Suppressor macrophage (primary cell): ENCODE data around the gene SYNM.
"Not testable (repeated sequence)": the region's sequence is repeated elsewhere in the genome, so short reads cannot be mapped to it uniquely, and the experiment has no call there.

ENCODE experiments used
- DNase-seq, 4 experiments: peaks; one replicate each; pipeline ENCODE4 v3.0.0-alpha.2; 2020 to 2022
- total RNA-seq, 17 experiments: gene quantifications; one replicate each; lab custom pipeline; 2026; ENCODE audit warnings: mixed read lengths in 6 of 17, inconsistent platforms in 3 of 17; lab: John Stamatoyannopoulos, UW

Gene SYNM, protein sequence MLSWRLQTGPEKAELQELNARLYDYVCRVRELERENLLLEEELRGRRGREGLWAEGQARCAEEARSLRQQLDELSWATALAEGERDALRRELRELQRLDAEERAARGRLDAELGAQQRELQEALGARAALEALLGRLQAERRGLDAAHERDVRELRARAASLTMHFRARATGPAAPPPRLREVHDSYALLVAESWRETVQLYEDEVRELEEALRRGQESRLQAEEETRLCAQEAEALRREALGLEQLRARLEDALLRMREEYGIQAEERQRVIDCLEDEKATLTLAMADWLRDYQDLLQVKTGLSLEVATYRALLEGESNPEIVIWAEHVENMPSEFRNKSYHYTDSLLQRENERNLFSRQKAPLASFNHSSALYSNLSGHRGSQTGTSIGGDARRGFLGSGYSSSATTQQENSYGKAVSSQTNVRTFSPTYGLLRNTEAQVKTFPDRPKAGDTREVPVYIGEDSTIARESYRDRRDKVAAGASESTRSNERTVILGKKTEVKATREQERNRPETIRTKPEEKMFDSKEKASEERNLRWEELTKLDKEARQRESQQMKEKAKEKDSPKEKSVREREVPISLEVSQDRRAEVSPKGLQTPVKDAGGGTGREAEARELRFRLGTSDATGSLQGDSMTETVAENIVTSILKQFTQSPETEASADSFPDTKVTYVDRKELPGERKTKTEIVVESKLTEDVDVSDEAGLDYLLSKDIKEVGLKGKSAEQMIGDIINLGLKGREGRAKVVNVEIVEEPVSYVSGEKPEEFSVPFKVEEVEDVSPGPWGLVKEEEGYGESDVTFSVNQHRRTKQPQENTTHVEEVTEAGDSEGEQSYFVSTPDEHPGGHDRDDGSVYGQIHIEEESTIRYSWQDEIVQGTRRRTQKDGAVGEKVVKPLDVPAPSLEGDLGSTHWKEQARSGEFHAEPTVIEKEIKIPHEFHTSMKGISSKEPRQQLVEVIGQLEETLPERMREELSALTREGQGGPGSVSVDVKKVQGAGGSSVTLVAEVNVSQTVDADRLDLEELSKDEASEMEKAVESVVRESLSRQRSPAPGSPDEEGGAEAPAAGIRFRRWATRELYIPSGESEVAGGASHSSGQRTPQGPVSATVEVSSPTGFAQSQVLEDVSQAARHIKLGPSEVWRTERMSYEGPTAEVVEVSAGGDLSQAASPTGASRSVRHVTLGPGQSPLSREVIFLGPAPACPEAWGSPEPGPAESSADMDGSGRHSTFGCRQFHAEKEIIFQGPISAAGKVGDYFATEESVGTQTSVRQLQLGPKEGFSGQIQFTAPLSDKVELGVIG (N-terminal part only)
- 0.85 to 4.3 (median 1.7) reads per million in 17 experiments for total RNA-seq

DNA sequence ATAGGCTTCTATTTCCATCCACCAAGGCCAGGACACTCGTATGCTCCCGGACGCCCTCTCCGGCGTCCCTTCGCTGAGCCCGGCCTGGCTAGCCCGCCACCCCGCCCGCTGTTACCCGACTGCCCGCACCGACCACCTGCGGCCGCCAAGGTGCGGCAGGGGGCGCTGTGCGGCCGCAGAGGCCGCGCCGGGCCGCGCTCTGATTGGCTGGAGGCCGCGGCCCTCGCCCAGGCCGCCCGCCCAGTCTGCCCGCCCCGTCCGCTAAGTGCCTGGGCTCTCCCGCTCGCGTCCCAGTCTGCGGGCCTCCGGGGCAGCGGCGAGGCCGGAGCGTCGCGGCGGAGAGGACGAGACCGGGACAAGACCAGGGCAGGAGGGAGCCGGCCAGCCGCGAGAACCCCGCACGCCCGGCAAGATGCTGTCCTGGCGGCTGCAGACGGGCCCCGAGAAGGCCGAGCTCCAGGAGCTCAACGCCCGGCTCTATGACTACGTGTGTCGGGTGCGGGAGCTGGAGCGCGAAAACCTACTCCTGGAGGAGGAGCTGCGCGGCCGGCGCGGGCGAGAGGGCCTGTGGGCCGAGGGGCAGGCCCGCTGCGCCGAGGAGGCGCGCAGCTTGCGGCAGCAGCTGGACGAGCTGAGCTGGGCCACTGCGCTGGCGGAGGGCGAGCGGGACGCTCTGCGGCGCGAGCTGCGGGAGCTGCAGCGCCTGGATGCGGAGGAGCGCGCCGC is at the start of gene SYNM:
Gene SYNM (plus strand): TSS at position 293 of the 726 bp plus-strand sequence. CDS start 120 bp downstream, at position 413.
- DNase-seq = peak; percentile 68 to 90 (median 79)

DNA sequence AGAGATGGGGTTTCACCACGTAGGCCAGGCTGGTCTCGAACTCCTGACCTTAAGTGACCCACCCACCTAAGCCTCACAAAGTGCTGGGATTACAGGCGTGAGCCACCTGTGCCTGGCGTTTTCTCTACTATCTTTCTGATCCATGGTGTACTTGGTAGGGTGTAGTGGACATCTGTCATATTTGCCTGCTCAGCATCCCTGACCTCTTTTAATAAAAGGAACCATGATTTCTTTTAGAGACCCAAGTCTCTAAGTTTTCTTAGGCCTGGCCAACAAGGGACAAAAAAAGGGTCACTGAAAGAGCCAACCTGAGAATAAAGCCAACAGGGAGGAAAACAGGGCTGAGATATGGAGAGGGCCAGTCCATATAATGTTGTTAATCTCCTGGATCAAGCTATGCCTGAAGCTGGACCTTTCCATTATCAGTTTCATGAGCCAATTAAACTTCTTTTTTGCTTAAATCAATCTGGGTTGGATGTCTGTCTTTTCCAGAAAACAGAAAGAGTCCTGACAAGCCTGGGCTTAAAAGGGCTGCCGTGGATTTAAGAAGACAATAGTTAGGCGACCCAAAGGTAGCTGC is 49.2 kb upstream of the SYNM start:
- DNase-seq = no peak

DNA sequence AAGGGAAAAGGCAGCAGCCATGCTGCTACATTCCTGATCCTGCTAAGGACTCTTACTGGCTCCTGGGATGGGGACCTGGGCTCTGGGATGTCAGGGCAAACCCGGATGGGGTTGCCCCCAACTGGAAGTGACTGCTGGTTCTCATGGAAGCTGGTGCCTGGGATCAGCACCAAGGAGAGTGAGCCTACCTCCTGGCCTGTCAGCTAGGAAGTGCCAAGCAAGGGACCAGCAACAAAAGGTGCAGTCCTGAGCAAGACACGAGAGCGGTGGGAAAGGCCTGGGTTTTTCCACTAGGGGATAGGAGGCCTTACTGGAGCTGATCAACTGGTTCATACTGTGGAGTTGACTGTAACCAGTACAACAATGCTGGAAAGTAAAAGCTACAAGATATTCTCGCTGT is 47.9 kb upstream of the SYNM start:
- DNase-seq = no peak

DNA sequence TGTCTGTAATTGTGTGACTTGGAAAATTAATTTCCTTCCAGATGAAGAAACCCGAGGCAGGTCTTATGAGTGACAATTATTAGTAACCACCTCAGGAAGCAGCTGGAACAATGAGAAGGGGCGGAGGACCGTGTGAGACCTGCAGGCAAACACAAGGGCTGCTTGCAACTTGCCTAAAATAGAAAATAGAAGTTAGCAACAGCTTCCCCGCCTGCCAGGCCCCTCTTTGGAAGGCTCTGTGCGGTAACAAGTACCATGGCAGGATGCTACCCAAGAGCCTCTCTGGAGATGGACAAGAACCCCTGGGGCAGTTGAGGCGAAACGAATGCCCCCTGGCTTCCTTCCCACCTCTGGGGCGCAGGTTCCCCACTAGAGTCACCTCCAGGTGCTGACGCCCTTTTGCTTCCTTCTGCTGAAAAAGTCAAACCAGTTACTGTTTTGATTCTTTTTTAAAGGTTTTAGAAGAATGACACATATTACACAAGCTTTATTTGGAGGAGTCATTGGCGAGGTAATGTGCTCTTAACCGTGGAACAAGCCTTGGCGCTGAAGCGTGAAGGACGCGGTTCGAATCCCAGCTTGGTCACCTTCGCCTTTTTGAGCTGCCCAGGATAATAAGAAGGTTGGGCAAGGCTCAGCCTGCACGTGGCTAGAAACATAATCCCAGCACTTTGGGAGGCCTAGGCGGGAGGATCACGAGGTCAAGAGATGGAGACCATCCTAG is 47.0 kb upstream of the SYNM start:
- DNase-seq = peak in 2 of 4 experiments; percentile 12 to 14

DNA sequence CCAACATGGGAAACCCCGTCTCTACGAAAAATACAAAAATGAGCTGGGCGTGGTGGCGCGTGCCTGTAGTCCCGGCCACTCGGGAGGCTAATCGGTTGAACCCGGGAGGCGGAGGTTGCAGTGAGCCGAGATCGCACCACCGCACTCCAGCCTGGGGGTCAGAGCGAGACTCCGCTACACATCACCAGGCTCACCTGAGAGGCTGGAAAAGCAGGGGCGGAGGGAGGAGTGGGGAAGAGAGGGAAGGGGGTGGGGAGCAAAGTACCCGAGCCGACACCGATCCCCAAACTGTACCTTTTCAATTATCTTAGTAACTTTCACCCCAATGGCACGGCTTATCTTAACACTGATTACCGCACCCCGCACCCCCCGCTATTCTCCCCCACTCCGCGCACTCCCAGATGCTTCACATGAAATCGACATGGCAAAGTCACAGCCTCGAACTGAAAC is 46.4 kb upstream of the SYNM start:
- DNase-seq = no peak

DNA sequence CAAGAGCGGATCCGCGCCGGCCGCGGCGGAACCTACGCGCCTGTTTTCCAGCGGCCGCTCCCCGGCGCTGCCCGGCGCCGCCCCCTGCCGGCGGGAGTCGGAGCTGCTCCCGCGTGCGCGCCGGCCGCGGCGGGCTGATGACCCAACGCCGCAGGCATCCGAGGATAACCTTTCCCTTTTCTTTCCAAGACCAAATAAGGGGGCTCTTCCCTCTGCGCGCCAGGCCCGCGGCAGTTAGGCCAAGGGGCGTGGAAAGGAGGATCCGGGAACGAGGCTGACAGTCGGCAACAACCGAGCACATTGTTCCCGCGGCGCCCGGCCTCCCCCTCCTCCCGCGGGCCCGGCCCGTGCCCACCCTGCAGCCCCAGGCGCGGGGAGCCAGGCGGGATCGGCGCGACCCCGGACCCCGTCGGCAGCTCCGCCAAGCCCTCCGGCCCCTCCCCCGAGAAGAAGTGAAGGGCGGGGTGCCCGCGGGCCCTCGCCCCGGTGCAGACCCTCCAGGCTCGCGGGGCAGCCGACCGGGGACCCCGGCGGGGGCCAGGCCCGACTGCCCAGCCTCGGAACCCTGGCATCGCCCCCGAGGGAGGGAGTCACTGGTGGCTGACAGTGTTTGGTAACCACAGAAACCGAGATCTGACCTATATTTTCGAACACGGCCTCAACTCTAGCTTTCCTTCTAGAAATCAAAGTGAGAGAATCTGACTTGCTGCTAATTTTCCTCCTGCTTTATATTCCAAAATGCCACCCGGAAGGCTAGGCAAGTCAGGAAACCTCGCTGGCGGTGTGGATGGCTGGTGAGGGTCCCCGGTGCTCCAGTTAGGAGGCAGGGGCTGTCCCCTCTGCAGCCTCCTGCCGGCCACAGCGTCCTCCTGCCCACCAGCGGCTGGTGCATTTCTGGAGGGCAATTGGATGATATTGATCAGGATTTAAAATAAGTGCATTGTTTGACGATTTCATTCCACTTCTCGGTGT is 45.6 kb upstream of the SYNM start:
- peak; percentile 59 to 86 (median 80) for DNase-seq

DNA sequence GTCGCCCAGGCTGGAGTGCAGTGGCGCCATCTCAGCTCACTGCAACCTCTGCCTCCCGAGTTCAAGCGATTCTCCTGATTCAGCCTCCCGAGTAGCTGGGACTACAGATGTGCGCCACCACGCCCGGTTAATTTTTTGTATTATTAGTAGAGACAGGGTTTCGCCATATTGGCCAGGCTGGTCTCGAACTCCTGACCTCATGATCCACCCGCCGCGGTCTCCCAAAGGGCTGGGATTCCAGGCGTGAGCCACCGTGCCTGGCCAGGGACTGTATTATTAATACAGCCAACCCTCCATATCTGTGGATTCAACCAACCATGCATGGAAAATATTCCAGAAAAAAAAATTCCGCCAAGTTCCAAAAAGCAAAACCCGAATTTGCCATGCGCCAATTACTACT is 44.7 kb upstream of the SYNM start:
- DNase-seq = not testable (repeated sequence)

DNA sequence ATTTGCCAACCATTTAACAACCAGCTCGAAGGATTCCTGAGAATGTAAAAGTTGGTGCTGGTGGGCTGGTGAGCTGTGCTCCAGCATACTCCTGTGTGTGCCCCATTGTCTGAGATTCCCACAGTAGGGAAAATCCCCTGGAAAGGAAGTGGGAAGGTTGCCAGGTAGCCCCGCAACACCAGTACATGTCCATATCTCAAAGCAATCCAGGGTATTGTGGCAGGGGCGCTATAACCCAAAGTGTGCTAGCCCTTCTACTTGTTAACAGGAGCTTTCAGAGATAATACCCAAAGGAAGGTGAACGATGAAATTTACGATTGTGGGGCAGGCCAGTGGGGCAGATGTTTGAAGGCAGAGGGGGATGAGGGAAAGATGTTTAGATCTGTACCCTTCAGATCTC is 42.7 kb upstream of the SYNM start:
- no peak for DNase-seq

DNA sequence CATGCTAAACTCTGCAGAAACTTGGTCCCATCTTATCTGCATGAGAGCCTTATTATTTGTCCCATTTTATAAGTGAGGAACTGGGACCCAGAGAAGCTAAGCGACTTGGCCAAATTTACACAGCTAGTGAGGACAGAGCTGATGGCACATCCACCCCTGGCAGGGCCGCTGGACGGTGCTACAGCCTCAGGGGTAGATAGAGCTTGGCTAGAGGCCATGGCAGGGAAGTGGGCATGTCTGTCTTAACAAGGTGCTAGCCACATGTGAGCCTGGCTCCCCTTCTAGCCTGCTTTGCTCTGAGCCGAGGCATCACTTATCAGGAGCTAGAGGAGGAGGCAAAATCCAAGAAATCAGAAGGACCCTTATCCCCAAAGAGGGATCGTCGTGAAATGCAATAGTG is 36.7 kb upstream of the SYNM start:
- DNase-seq = no peak

DNA sequence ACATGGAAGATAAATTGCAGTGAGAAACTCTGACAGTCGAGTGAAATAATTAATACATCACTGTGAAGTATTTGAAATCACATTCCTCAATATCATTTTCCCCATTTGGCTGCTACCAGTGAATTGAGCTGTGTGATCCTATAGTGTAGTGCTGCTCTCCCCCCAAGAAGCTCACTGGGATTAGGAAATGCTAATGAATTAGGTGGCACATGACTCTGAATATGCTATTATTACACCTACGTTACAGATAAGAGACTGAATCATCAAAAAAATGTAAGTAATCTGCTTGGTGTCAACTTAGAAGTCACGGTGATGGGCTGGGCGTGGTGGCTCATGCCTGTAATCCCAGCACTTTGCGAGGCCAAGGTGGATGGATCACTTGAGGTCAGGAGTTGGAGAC is 34.7 kb upstream of the SYNM start:
- DNase-seq = no peak

DNA sequence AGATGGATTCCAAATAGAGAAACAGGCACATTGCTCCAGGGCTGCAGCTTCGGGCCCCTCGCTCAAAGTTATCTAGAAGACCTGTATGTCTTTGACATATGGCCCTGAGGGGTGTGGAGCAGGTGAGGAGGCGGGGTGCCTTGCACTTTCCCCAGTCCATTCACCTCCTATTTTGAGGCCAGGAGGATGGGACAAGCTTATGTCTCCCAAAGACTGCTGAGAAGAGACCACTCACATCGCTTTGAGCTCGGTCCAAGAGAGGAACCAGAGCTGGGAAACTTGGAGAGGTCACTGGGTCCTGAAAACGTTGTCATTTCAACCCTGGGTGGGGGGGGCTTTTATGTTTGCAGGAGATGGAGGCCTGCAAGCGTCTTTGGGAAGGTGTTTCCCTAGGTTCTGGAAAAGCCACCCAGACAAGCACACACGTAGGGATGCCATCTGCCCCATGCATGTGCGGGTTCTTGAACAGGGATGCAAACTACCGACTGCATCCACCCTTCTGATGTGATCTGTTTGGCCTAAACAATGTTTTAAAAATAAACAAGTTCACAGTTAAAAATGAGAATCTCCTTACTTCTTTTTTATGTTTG is 33.7 kb upstream of the SYNM start:
- no peak for DNase-seq

DNA sequence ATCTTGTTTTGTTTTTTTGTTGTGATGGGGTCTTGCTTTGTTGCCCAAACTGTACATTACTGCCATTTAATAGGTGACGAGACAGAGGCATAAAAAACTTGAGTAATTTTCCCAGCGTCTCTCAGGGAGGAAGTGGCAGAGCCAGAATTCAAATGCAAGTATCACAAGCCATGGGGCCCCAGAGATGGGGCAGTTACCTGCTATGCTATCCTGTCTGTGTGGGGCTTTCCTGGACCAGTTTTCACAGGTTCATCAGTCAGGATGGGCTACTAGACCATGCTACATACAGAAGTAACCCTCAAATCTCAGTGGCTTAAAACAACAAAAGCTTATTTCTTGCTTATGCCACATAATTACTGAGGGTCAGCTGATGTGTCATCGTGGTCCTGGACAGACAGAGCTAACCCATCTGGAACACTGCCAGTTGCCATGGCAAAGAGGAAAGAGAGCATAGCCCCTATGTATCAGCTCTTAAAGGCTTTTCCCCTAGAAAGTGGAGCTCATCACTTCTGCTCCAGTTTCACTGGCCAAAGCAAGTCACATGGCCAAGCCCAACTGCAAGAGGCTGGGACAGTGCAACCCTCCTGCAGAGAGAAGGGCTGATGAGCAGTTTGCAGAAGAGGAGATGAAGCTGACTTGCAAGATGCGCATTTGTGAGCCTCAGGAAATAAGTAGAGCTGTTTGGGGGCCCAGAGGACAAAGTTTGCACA is 31.7 kb upstream of the SYNM start:
- peak in 3 of 4 experiments; percentile 10 to 24 (median 17) for DNase-seq

DNA sequence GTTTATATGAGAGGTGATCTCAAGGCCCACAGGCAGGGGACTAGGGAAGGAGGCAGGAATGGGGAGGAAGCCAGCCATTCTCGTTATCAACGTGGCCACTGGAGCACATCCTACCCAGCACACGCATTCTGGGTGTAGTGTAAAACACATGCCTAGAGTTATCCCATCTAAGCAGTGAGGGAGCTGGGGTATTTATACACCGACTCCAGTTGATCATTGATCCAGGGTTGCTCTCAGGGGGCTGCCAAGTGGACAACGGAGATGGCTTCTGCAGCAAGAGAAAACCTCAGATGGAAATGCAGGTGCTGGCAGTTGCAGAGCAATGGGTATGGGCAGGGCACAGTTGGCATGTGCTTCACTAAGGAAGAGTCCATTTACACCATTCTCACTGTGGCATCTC is 30.4 kb upstream of the SYNM start:
- no peak for DNase-seq

DNA sequence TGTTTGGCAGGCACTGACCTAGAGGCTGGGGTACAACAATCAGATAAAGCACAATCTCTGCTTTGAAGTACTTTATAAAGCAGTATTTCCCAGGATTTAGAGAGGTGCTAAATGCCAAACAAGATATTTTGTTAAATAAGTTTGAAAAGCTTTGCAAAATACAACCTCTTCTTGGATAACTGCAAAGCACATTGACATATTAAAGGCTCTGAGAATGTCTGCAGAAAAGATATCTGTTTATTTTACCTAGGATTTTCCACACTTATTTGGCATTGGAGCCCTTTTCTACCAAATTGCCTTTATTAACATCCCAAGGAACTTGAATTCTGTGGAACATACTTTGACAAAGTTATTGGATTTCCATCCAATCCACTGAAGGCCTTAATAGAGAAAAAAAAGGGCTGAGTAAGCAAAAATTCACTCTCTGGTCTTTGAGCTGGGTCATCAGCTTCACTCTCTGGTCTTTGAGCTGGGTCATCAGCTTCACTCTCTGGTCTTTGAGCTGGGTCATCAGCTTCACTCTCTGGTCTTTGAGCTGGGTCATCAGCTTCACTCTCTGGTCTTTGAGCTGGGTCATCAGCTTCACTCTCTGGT is 29.7 kb upstream of the SYNM start:
- not testable (repeated sequence) for DNase-seq

DNA sequence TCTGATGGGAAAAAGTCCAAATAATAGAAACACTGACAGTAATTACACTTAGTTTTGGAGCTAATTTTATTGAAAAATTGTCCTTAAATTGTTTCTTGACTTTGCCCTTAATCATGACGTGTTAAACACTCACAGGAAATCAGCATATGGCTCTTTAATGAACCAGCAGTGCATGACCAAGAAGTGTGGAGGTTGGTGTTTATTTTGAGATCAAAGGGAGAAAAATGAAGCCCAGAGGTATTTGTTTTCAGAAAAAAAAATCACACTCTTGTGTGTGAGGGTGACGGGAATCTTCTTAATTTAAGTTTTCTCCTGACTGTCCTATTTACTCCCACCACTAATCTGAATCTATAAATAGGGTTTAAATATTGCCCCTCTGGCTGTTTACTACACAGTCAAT is 28.8 kb upstream of the SYNM start:
- no peak for DNase-seq

DNA sequence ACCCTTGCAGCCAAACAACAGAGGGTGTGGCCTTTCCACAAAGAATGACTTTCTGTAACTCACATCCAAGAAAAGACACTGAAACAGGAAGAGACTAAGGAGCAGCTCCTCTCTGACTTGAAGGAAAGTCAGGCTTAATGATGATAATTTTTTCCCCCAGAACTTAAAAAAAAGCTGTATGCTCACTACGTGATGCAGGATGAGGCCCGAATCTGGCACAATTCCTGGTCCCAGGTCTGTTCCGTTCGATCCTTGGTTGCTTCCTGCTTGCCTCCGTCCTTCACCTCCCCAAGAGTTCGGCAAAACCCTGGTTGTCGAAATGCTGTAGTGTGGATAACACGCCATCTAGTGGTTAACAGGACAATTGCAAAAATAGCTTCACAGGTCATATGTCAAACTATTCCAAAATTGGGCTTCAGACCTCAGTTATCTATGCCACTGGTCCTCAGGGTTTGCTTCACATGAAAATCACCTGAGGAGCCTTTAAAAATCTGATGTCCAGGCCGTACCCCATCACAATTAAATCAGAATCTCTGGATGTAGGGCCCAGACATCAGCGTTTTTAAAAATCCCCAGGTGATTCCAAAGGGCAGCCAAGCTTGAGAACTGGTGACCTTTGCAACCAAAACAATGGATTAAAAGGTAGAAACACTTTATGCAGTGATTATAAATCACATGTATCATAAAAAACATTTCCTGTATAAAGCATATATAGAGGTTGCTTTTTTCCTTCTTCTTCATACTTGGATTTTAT is 28.1 kb upstream of the SYNM start:
- peak; percentile 63 to 83 (median 74) for DNase-seq

DNA sequence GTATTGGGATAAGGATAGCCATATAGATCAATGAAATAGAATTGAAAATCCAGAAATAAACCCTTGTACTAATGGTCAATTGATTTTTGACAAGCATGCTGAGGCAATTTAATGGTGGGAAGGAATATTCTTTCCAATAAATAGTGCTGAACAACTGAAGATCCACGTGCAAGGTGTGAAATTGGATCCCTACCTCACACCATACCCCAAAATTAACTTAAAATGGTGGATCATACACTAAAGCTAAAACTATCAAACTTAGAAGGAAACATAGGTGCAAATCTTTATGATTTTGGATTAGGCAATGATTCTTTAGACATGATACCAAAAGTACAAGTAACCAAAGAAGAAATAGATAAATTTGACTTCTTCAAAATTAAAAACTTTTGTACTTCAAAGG is 22.1 kb upstream of the SYNM start:
- DNase-seq = no peak
